ENCODE measurements around the gene BCL2L14. TPM values are rescaled to one million over a fixed set of nuclear protein-coding genes. Genes with fewer than 3 reads are reported as not detected.

Gene BCL2L14
- total RNA-seq, 1 donor from 2014 or later, result 0.86 TPM

DNA sequence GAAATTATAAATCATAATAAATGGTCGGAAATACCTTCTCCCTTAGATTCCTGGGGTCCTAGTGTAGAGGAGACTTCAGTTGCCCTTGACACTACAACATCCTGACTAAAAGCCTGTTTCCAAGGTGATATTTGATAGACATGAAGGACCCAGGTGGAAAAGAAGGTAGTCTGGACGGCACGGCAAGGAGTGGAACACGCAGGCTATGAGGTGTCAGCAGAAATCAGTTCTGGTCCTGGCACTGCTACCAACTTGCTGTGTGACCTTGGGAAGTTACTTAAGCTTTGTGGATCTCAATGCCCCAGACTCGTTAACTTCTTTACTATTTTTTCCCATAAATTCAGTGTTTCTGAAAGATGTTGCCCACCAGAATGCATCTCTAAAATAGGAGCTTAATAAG, 36.9 kb upstream of the BCL2L14 start:
- Mint-ChIP-seq H3K27me3 (ENCODE audit: low read depth) (peaks cover 3% of the 10 kb centered on the region), H3K4me3 (no peak overlapping the region), H3K27ac (ENCODE audit: unreplicated experiment) (no peak overlapping the region), H3K9me3 (no peaks in the 10 kb centered on the region), H3K4me1 (peaks cover 8% of the 10 kb centered on the region), H3K36me3 (ENCODE audit: low read depth) (no peaks in the 10 kb centered on the region)
- no peak for DNase-seq (ENCODE audit: low read depth, low spot score)
- TF ChIP-seq, protein P1, sequence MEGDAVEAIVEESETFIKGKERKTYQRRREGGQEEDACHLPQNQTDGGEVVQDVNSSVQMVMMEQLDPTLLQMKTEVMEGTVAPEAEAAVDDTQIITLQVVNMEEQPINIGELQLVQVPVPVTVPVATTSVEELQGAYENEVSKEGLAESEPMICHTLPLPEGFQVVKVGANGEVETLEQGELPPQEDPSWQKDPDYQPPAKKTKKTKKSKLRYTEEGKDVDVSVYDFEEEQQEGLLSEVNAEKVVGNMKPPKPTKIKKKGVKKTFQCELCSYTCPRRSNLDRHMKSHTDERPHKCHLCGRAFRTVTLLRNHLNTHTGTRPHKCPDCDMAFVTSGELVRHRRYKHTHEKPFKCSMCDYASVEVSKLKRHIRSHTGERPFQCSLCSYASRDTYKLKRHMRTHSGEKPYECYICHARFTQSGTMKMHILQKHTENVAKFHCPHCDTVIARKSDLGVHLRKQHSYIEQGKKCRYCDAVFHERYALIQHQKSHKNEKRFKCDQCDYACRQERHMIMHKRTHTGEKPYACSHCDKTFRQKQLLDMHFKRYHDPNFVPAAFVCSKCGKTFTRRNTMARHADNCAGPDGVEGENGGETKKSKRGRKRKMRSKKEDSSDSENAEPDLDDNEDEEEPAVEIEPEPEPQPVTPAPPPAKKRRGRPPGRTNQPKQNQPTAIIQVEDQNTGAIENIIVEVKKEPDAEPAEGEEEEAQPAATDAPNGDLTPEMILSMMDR (conservative IDR thresholded peaks at IDR 0.05), result no peak

DNA sequence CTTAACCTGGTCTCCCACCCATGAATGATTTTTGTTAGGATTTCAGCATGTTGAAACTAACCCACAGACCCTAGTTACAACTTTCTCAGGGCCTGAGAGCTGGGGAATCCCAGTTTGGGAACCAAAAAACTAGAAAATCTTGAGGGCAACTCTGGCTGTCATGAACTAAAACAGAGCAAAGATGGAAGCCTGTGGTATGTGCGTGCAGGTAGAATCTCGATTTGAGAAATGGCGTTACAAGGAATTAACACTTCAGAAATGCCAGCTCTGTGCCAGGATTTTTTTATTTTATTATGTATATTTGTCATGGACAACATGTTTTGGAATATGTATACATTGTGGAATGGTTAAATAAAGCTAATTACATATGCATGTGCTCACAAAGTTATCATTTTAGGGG, 36.4 kb upstream of the BCL2L14 start:
- TF ChIP-seq, protein P1 (conservative IDR thresholded peaks at IDR 0.05), result no peak
- H3K9me3 Mint-ChIP-seq, result no peaks in the 10 kb centered on the region
- DNase-seq (ENCODE audit: low read depth, low spot score), result no peak
- peaks cover 3% of the 10 kb centered on the region for H3K27me3 Mint-ChIP-seq (ENCODE audit: low read depth)
- no peaks in the 10 kb centered on the region for H3K36me3 Mint-ChIP-seq (ENCODE audit: low read depth)
- H3K4me3 Mint-ChIP-seq, result no peak overlapping the region
- H3K4me1 Mint-ChIP-seq, result peaks cover 8% of the 10 kb centered on the region
- H3K27ac Mint-ChIP-seq (ENCODE audit: unreplicated experiment), result no peak overlapping the region

DNA sequence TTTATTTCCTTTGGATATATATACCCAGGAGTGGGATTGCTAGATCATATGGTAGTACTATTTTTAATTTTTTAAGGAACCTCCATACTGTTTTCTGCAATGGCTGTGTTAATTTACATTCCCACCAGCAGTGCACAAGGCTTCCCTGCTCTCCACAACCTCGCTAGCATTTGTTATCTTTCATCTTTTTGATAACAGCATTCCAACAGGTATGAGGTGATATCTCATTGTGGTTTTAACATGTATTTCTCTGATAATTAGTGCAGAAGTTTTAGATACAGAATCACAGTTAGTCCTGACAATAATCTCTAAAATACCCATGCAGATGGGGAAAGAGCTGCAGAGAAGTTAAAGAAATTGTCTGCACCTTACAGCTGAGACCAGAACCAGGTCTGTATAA, 35.5 kb upstream of the BCL2L14 start:
- no peak for DNase-seq (ENCODE audit: low read depth, low spot score)
- Mint-ChIP-seq H3K9me3 (no peaks in the 10 kb centered on the region), H3K4me3 (no peak overlapping the region), H3K4me1 (peaks cover 8% of the 10 kb centered on the region), H3K27ac (ENCODE audit: unreplicated experiment) (no peak overlapping the region), H3K36me3 (ENCODE audit: low read depth) (no peaks in the 10 kb centered on the region), H3K27me3 (ENCODE audit: low read depth) (peaks cover 3% of the 10 kb centered on the region)
- TF ChIP-seq, protein P1 (conservative IDR thresholded peaks at IDR 0.05), result no peak

DNA sequence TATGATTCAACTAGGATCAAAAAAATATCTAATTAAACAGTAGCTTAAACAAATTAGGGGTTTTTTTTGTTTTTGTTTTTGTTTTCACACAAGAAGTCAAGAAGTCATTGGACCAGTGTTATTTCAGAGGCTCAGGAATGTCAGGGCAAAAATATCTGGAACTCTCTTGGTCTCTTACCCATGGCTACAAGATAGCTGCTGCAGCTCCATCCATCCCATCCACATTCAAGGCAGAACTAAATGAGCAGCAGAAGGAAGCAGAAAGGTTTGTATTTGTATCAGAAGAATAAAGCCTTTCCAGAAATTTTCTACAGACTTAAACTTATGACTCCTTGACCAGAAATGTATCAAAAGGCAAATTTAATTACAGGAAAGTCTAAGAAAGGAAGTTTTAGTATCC, 33.8 kb upstream of the BCL2L14 start:
- Mint-ChIP-seq H3K27ac (ENCODE audit: unreplicated experiment) (no peak overlapping the region), H3K4me3 (no peak overlapping the region), H3K9me3 (no peaks in the 10 kb centered on the region), H3K36me3 (ENCODE audit: low read depth) (no peaks in the 10 kb centered on the region), H3K27me3 (ENCODE audit: low read depth) (peaks cover 3% of the 10 kb centered on the region), H3K4me1 (peaks cover 8% of the 10 kb centered on the region)
- TF ChIP-seq, protein P1 (conservative IDR thresholded peaks at IDR 0.05), result no peak
- no peak for DNase-seq (ENCODE audit: low read depth, low spot score)

DNA sequence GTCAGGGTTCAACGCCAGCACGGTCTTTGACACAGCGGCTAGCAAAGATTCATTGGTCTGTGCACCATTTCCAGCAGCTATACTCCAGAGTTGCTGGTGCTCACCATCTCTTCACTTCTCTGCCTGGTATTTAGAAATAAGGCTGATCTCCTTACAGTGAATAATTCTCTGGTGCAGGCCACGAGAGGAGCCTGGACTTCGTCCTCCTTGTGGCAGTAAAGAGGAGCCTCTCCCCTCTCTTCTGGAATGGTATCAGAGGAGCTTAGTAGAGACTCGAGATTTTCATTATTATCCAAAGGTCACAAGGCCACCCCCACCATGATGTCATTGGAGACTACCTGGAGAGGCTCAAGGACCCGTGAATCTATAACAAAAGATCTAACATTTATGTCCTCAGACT, 30.8 kb upstream of the BCL2L14 start:
- no peak overlapping the region for H3K27ac Mint-ChIP-seq (ENCODE audit: unreplicated experiment)
- DNase-seq (ENCODE audit: low read depth, low spot score), result no peak
- H3K27me3 Mint-ChIP-seq (ENCODE audit: low read depth), result no peaks in the 10 kb centered on the region
- H3K36me3 Mint-ChIP-seq (ENCODE audit: low read depth), result no peaks in the 10 kb centered on the region
- H3K9me3 Mint-ChIP-seq, result no peaks in the 10 kb centered on the region
- H3K4me1 Mint-ChIP-seq, result no peaks in the 10 kb centered on the region
- no peak overlapping the region for H3K4me3 Mint-ChIP-seq
- TF ChIP-seq, protein P1 (conservative IDR thresholded peaks at IDR 0.05), result peak; percentile 17

DNA sequence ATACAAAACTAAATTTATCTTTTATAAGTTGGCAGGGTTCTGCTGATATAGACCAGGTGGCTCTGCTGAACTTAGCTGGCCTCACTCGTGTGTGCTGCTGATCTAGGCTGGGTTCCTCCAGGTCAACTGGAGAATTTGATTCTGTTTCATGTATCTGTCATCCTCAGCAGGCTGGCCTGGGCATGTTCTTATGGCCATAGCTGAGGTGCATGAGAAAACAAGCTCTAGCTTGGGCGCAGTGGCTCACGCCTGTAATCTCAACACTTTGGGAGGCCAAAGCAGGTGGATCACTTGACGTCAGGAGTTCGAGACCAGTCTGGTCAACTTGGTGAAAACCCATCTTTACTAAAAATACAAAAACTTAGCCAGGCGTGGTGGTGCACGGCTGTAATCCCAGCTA, 24.3 kb upstream of the BCL2L14 start:
- peaks cover 3% of the 10 kb centered on the region for H3K9me3 Mint-ChIP-seq
- H3K27ac Mint-ChIP-seq (ENCODE audit: unreplicated experiment), result no peak overlapping the region
- no peak overlapping the region for H3K4me3 Mint-ChIP-seq
- no peaks in the 10 kb centered on the region for H3K36me3 Mint-ChIP-seq (ENCODE audit: low read depth)
- no peaks in the 10 kb centered on the region for H3K27me3 Mint-ChIP-seq (ENCODE audit: low read depth)
- DNase-seq (ENCODE audit: low read depth, low spot score), result no peak
- no peaks in the 10 kb centered on the region for H3K4me1 Mint-ChIP-seq
- TF ChIP-seq, protein P1 (conservative IDR thresholded peaks at IDR 0.05), result no peak
